HG03575 (cell line): ENCODE measurements around the gene RNF150.

Experiments used
- ATAC-seq: cut with Tn5 transposase; IDR thresholded peaks from one replicate; pipeline ENCODE4 v1.9.1; 2021; ENCODE audit not compliant: unreplicated experiment, insufficient number of reproducible peaks, low FRiP score; ENCODE audit errors: extremely low read depth

RNF150 gene

DNA sequence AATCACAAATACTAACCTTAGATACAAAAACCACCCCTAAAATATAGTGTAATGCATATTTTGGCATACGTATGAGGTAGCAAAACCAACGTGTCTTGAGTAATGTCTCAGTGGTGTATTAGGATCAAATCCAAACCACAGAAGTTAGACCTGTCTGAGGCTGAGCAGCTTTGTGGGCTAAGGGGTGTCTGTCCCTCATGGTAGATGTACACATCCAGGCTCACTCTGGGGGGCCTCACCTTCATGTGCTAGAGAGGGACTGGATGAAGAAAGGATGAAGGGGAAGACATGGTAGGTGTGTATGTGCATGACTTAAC lies 189.1 kb downstream of the RNF150 start:
- no peak for ATAC-seq

DNA sequence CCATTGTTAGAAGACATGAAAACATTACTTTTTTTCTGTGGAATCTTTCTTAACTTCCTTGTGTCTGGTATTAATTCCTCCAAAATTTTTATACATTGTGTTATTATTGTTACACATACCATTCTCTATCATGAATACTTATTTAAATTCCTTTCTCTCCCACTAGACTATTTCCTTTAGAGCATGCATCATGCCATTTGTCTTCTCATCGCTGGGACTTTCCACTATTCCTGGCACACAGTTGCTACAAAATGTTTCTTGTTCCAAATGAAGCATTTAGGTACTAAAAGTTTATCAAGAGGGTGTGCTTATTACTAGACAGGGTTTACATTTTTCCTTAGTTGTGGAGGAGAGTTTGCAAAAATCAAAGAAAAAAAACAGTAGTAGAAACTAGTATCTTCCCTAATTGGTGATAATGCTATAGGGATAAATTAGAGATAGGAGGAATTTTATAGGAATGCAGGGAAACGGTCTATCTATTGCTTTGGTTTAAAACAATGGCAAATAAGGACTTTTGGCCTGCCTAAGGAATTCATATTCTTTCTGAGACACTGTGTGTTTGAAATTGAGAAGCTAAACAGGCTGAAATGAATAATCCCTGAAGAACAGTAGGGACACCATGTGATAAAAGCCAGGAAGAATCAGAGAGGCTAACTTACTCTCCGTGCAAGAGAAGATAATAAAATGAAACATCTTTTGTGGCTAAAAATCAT lies 189.6 kb downstream of the RNF150 start:
- ATAC-seq, result no peak

DNA sequence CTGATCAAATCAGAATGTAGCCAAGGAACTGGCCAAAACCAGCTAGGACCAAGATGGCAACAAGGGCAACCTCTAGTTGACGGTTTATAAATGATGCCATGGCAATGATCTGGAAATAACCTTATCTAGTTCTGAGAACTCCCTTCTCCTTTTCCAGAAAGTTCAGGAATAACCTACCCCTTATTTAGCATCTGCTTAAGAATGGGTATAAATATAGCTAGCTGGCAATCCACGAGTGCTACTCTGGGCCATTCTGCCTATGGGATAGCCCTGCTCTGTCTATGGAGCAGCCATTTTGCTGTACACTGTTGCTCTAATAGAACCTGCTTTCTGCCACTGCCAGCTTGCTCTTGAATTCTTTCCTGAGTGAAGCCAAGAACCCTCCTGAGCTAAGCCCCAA lies 192.7 kb downstream of the RNF150 start:
- ATAC-seq, result no peak

DNA sequence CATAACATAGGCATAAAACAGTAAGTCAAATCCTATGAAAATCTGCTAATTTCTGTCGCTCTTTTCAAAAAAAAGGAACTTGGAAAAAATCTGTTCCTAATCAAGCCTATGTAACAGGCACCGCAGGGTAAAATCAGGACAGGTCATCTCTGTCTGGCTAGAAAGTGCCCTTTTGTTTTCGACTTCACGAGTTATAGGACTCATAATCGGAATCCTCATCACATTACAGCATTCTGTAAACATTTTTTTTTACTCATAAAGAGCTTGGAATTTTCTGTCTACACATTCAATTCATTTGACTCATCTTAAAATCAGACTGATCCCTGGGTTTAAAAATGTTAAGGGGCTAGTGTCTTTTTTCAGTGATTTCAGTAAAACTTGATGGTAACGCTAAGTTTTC lies 195.4 kb downstream of the RNF150 start:
- ATAC-seq, result no peak

DNA sequence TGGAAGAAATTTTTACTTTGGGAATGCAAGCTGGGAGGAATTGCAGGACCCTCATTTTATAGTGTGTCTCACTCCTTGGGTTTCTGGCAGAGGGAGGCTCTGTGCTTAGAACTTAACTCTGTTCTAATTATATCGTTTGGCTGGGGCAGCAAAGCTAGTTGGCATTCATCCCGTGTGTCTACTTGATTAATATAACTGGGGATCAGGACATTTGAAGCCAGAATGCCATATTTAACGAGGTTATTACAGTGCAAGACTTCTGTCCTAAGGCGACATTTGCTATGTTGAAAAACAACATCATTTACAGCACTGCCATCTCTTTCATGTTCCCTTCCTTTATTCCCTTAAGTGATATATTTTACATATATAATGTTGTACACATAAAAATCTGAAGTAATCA lies 198.0 kb downstream of the RNF150 start:
- ATAC-seq, result no peak

DNA sequence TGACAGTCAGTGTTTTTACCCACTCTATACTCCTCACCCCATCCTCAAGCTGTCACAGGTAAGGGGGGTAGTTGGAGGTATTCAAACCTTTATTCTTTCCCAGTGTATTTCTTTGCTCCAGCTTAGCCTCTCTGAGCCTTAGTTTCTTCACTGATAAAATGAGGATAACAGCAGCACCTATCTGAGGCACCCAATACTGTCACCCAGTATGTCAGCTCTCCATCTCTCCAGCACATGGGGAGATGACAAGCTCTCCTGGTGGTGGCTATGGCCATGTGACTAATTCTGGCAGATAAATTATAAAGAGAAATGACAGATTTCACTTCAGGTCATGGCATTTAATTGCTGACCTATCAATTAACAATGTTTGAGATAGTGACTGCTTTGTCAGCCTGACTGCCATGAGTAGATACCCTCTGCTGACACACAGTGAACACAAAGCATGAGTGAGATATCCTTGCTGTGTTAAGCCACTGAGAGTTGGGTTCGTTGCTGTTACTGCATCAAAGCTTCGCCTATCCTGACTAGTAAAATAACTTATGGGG lies 200.7 kb downstream of the RNF150 start:
- no peak for ATAC-seq

DNA sequence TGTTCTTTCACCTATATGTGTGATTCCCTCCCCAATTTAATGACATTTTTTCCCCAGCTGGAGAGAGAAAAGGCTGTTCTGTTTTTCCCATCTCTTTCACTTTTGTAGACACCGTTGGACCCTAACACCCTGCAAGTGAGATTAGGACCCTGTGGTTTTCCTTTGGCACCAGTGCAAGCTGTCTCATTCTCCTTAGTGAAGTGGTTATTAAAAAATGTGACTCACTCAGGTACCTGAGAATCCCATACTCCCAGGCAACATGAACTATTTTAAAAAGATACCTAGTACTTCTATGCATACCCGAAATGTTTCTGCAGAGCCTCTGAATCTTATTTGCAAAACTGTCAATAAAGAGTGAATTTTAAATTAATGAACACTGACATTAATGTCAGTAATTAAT lies 201.4 kb downstream of the RNF150 start:
- ATAC-seq, result no peak

DNA sequence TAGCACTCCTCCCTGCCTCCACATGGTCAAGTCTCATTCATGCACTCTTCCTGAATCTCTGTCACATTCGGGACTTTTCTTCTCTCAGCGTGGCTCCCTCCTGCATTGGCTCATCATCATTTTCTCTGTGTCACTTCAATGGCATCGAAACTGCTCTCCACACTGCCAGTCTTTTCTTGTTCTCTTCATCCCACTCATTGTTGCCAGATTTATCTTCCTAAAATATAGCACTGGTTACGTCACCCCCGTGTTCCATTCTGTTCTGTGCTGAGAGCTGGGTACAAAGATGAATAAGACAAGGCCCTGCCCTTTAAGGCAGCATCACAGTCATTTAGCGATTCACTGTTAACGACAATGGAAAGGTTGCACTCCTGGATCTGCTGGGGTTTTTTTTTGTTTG lies 202.7 kb downstream of the RNF150 start:
- ATAC-seq, result no peak

DNA sequence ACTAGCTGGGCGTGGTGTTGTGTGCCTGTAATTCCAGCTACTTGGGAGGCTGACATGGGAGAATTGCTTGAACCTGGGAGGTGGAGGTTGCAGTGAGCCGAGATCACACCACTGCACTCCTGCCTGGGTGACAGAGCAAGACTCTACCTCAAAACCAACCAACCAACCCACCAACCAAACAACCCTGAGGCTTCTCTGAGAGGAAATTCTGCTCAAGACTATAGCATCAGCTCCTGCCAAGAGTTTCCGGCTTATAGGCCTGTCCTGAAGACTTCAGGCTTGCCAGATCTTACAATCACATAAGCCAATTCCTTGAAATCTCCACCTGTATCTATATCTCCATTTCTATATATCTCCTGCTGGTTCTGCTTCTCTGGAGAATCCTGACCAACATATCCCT lies 203.3 kb downstream of the RNF150 start:
- no peak for ATAC-seq

DNA sequence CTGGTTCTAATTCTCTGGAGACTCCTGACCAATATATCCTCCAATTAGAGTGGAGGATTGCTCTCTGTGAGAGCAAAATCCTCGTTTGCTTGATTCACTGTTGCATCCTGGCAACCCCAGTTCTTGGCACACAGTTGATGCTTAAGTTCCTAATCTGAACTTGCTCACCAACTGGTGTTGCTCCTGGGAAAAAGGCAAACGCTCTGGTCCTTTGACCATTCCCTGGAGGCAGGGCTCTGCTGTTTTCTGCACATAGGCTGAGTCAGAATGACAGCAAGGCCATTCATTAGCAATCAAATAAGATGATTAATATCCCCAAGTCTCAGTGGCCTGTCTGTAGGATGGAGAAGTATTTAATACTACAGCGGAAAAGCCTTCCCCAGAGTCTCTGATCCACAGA lies 204.4 kb downstream of the RNF150 start:
- ATAC-seq, result no peak

DNA sequence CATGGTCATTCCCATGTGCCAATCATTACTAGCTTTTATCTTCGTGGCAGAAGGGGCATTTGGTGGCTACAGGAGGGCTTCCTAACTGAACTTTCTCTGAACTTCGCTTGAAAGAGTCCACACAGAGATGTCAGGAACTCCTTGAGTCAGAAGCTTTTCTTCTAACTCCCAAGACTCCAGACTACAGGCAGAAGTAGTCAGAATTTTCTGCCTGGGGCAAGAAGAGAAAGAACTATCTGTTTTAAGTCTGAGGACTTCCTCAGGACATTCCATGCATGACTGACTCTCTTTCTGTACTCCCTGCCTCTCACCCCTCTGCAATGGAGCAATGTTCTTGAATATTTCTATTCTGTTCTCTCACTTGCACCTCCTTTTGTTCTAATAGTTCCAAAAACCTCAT lies 206.6 kb downstream of the RNF150 start:
- ATAC-seq, result no peak

DNA sequence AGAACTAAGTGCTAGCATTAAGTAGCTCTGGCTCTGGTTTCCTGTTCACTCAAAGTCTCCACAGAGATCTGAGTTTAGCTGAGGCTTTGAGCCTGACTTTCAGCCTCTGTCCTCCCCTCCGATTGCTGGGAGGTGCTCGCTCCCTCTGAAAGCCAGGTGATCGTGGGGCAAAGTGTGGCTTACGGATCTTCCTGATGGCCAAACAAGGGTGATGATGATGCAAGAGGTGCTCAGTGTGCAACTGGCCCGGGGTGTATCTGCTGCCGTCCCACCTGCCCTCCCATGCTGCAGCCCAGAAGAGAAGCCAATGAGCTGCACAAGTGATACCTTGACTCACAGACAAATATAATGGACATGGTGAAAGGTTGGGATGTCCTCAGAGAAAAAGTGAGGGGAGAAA lies 207.9 kb downstream of the RNF150 start:
- ATAC-seq, result no peak

DNA sequence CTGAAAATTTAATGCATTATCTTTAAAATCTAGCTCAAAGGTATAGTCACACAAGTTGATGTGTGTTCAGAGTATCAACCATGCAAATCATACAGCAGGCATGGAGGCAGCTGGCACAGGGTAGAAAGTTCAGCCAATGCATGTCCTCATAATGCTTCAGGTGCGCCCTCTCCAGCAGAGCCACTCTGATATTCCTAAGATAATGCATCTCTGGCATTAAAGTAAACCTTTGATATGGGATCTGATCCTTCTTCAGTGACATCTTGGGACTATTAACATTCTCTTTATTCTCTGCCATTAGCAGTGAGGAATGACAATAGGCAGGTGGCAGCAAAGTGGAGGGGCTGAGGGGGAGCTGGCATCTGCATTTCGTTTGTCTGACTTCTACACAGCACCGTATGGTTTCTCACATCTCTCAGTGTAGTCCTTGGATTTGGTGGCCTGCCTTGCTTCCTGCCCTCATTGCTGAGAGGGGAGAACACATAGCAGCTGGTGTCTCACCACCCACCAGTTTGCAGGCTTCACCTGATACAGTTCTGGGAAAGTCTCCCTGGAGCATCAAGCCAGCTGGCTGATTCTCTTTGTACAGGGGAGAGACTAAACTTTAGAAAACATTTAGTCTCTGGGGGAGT lies 208.4 kb downstream of the RNF150 start:
- ATAC-seq, result no peak

DNA sequence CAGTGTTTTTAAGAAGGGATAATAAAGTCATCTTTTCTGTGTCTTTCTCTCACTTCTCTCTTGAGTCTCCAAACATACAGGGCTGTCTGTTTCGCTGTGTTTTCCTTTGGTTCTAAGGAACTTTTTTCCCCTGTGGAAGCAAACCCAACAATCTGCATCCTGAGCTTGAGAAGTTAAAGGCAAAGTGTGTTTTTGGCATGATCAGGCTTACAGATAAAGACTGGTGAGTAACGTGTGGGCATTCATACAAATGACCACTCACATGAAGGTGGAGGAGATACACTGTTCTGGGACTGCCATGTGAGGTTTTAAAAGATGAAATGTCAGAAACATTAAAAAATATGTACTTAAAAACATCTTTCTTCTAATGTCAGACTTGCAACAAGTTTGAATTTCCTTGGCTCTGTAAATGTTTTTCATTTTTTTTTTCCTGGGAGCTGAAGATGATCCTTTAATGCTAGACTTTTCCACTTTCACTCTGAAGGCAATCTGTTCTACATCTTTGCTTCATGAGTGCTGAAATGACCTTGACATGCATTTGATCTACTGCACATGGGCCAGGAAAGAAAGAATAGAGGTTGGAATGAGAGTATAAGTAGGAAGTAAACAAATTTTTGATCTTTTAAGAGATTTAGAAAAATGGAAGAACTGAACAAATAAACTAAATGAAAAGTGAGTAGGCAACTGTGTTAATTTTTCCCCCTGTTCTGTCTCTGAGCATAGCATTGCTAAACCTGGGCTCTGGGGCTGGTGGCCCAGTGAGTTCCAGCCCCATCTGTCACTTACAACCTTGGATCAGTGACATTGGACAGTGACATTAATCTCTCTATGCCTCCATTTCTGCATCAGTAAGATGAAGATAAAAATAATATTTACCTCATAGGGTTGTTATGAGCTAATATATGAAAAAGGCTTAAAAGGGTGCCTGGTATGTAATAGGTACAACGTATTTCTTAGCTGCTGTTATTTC lies 226.0 kb downstream of the RNF150 start:
- ATAC-seq, result no peak

DNA sequence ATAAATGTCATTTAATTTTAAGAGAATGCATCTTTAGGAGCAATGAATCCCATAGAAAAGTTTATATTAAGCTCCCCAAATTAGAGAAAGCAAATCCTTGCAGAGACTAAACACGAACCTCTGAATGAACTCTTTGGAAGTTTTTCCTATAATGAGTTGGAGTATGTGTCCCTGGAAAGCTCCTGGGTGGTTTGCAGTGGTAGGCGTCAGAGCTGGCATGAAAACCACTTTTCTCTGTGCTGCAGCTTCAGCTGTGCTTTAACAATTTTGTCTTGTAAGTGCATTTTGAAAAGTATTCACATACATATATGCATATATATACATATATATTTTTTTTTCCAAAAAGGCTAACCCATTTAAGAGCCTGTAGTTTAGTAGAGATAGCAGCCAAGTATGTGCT lies 228.4 kb downstream of the RNF150 start:
- no peak for ATAC-seq

DNA sequence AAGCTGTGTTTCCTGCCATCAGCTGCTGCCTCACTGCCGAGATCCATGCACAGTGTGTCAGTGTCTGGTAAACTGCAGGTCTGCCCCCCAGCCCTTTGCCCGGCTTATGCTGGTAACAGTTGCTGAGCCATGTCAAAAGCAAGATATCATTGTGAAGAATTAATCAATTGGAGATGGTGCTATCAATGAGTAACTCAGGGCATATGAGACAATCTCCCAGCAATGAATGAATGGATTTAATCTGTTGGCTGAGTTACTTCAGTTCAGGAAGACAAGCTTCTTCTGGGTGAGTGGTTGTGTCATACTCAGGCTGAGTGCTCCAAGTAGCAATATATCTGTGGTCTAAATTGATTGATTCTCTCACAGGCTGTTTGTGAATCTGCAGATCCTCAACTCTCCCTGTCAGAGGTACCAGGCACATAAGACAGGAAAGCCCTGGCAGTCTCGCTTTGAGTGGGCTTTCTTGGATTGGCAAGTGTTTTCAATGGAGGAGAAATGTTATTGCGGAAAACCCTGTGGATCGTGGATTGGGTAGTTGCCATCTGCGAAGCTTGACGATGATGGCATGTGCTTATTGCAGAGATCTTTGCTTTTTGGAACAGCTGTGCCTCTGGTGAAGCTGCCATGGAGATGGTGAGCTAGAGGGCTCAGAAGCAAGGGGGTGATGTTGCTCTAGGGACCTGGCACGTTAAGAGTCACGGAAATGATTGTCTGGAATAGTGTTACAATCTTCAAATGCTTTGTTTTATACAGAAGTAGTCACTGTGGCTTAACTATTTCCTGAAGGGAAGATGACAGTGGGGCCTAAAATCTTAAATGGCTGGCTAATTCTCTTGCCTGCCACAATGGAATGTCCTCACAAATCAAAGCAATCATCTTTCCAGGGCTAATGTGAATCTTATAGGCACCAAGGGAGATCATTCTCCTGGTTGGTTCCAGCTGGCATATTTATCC lies 229.5 kb downstream of the RNF150 start:
- ATAC-seq, result no peak

DNA sequence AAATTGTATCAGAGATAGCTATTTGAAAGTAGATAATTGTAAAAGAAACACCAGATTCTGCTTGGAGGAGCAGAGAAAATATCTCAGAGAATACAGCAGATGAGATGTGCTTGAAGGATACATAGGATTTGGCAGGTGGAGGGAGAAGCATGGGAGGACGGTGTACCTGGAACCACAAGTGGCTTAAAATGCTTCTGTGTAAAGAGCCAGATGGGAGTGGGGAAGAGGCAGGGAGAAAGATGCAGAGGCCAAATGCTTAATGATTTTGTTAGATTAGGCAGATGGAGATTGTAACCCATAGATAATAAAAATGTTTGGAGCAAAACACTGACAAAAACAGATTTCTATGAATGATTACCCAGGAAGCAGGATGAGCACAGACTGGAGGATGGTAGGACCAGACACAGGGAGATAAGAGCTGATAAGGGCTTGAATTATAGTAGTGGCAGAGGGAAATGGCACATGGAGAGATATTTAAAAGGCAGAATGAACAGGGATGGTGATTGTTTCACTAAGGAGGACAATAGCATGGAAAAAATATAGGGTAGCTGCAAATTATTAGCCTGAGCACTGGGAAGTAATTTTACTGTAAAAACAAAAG lies 231.4 kb downstream of the RNF150 start:
- no peak for ATAC-seq

DNA sequence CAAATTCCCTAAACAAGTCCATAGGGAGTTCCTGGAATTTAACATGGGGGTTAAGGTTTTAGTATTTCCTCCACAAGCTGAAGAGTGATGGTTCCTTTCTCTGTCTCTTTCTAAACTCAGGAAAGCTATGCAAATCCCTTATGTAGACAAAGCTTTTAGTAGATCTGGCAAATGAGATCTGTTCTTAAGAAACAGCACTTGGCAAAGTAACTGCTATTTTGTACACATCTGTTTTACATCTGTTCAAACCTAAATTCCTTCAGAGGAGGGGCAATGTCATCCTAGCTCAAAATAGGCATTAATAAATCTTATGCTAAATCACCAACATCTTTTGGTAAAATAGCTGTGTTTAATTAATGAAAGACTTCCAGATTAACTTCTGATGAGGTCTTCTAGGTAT lies 239.3 kb downstream of the RNF150 start:
- ATAC-seq, result no peak
